GM12872 (cell line): ENCODE results near the gene LHX8.

Source experiments
- CTCF ChIP-seq: IDR thresholded peaks from 3 replicates; pipeline ENCODE4 v1.5.1; 2011; ENCODE audit warnings: low read depth, mild to moderate bottlenecking, low read length, moderate library complexity; ENCODE audit not compliant: insufficient read depth

The LHX8 gene

DNA sequence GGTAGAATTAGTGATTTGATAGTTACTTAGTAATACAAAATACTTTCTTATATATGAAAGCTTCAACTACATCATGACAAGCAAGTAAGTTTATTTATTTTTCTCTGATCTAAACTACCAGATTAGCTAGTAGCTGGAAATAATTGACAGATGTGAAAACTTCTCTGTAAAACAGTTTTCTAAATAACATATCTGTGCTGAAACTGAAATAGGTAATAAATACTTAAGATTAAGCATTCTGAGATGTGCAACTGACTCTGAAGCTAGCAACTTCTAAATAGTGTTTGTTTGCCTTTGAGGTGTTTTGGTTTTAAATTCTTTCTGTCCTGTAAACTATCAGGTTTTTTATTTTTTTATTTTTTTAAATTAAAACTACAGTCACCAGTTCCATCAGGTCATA is 18.5 kb upstream of the LHX8 start:
- no peak for TF ChIP-seq CTCF

GRCh38 chr1:75123756-75124155 is 10.4 kb upstream of the LHX8 start:
- no peak for TF ChIP-seq CTCF

DNA sequence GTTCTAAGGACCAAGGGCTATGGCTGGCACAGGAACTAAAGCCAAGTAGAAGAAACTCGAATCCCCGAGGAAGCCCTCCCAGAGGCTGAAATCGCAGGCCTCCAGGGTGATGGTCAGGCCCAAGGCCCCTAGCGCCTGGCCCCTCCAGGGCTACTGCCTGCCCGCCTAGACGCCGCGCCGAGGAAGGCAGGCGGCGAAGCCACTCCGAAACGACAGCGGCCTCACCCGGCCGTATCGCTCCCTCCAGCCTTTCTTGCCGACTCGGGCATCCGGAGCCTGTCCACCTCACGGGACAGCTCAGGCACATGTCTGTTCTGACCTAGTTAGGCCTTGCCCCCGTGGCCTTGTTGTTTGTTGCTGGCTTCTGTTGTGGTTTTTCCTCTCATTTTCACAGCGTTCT is 9.7 kb upstream of the LHX8 start:
- TF ChIP-seq CTCF, result no peak

GRCh38 chr1:75125161-75125726 is 8.9 kb upstream of the LHX8 start:
- TF ChIP-seq CTCF, result no peak

- no peak for TF ChIP-seq CTCF
Measured at GRCh38 chr1:75126611-75127101, 7.5 kb upstream of the LHX8 start.

DNA sequence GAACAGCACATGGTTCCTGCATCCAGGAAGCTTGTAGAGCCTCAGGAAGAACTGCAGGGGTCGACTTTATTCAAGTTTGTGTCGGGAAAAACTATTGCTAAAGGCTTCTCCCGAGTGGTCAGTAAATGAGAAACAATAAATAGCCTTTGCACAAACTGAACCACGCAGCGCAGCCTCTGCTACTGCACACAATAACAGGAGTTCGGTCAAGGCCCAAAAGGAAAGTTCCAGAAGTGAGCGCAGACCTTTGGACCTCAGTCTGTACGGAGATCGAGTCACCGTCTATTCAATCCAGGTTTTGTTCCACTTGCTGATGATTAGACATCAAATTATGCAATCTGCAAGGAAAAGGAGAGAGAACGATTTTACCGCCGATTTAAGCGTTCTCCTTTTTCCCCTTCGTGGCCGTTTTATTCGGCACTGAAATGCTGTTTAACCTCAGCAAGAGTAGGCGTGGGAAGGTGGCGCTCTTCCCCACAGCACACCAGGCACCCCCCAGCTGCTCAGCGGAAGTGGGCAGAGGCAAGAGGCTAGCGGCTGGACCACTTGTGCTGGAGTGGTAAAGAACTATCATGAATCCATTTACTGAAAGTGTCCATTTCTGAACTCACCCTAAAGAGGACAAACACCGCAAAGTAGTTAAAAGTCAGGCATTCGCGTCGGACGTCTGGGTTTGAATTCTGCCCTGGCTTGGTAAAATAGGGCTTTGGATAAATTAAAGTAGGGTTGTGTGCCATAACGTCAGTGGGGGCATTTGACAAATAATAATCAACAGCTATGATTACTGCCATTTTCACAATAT is 6.1 kb upstream of the LHX8 start:
- no peak for TF ChIP-seq CTCF

GRCh38 chr1:75129660-75129982 is 4.6 kb upstream of the LHX8 start:
- no peak for TF ChIP-seq CTCF
